ENCODE data around the gene FAAP20.

The FAAP20 gene

GRCh38 chr1:2202843-2203601 lies 8.4 kb upstream of the FAAP20 start:
- peaks cover 4% of the 10 kb centered on the region for H3K79me1 ChIP-seq (ENCODE audit: low read depth, low read length)
- peak overlapping the region; percentile 82 for H2BK15ac ChIP-seq (ENCODE audit: low read length)
- H3K27me3 ChIP-seq (ENCODE audit: control insufficient read depth in 3 of 3, insufficient read depth in 3 of 3, low read depth in 1 of 3, low read length in 3 of 3), result peaks cover 0 to 10% (median 0%) of the 10 kb centered on the region in 3 experiments
- no peak overlapping the region for H3K4ac ChIP-seq (ENCODE audit: low read length)
- H4K91ac ChIP-seq (ENCODE audit: low read depth, low read length, poor library complexity), result no peak overlapping the region
- DNase-seq (ENCODE audit: low spot score), result no peak
- H3K4me3 ChIP-seq (ENCODE audit: low read length in 2 of 2), result no peak overlapping the region
- H3K4me1 ChIP-seq (ENCODE audit: control insufficient read depth in 2 of 2, insufficient read depth in 1 of 2, low read depth in 1 of 2, low read length in 2 of 2), result peaks cover 29 to 34% of the 10 kb centered on the region in 2 donors
- H3K4me2 ChIP-seq (ENCODE audit: insufficient read depth, low read length, poor library complexity, severe bottlenecking), result no peak overlapping the region
- H3K27ac ChIP-seq (replicated peaks; ENCODE audit: low read length), result no peak overlapping the region
- H2BK12ac ChIP-seq (ENCODE audit: low read length), result peak overlapping the region; percentile 3
- peak overlapping the region; percentile 100 for H2AK5ac ChIP-seq (ENCODE audit: low read depth, low read length)
- WGBS, 2 donors (ENCODE audit: extremely low coverage in 2 of 2, insufficient read length in 2 of 2, insufficient replicate concordance in 1 of 2), result no CpG with 5 or more reads among the region's 15 CpGs
- H3K36me3 ChIP-seq (replicated peaks in 1 of 2; ENCODE audit: control insufficient read depth in 2 of 2, insufficient read depth in 2 of 2, low read length in 2 of 2), result no peaks in the 10 kb centered on the region
- H2BK5ac ChIP-seq (ENCODE audit: low read length), result no peak overlapping the region
- peak overlapping the region; percentile 31 for H3K14ac ChIP-seq (ENCODE audit: low read length)
- no peak overlapping the region for H2AFZ ChIP-seq (ENCODE audit: low read length)
- H3K23ac ChIP-seq (ENCODE audit: low read depth, low read length, poor library complexity), result no peak overlapping the region
- H4K8ac ChIP-seq (ENCODE audit: low read depth, low read length), result no peak overlapping the region
- H3K18ac ChIP-seq (ENCODE audit: low read length), result peak overlapping the region; percentile 7
- H3K9ac ChIP-seq (ENCODE audit: low read depth, low read length, poor library complexity), result peak overlapping the region; percentile 74
- H3K9me3 ChIP-seq (replicated peaks in 1 of 2; ENCODE audit: control insufficient read depth in 2 of 2, insufficient read depth in 1 of 2, low read depth in 1 of 2, low read length in 2 of 2), result no peaks in the 10 kb centered on the region
- no peak overlapping the region for H2BK120ac ChIP-seq (ENCODE audit: low read depth, low read length)

GRCh38 chr1:2202008-2202575 lies 7.5 kb upstream of the FAAP20 start:
- H3K23ac ChIP-seq (ENCODE audit: low read depth, low read length, poor library complexity), result no peak overlapping the region
- H3K4me2 ChIP-seq (ENCODE audit: insufficient read depth, low read length, poor library complexity, severe bottlenecking), result no peak overlapping the region
- no peak overlapping the region for H4K91ac ChIP-seq (ENCODE audit: low read depth, low read length, poor library complexity)
- no peak overlapping the region for H3K14ac ChIP-seq (ENCODE audit: low read length)
- no peak overlapping the region for H3K27ac ChIP-seq (replicated peaks; ENCODE audit: low read length)
- no peak overlapping the region for H2BK5ac ChIP-seq (ENCODE audit: low read length)
- H3K4me3 ChIP-seq (ENCODE audit: low read length in 2 of 2), result no peak overlapping the region
- H3K36me3 ChIP-seq (replicated peaks in 1 of 2; ENCODE audit: control insufficient read depth in 2 of 2, insufficient read depth in 2 of 2, low read length in 2 of 2), result no peaks in the 10 kb centered on the region
- no peak for DNase-seq (ENCODE audit: low spot score)
- no peak overlapping the region for H3K9ac ChIP-seq (ENCODE audit: low read depth, low read length, poor library complexity)
- peaks cover 25 to 35% of the 10 kb centered on the region in 2 donors for H3K4me1 ChIP-seq (ENCODE audit: control insufficient read depth in 2 of 2, insufficient read depth in 1 of 2, low read depth in 1 of 2, low read length in 2 of 2)
- WGBS, 2 donors (ENCODE audit: extremely low coverage in 2 of 2, insufficient read length in 2 of 2, insufficient replicate concordance in 1 of 2), result no CpG with 5 or more reads among the region's 9 CpGs
- H3K79me1 ChIP-seq (ENCODE audit: low read depth, low read length), result peaks cover 4% of the 10 kb centered on the region
- H2BK12ac ChIP-seq (ENCODE audit: low read length), result no peak overlapping the region
- no peak overlapping the region for H3K18ac ChIP-seq (ENCODE audit: low read length)
- no peak overlapping the region for H3K4ac ChIP-seq (ENCODE audit: low read length)
- no peaks in the 10 kb centered on the region for H3K9me3 ChIP-seq (replicated peaks in 1 of 2; ENCODE audit: control insufficient read depth in 2 of 2, insufficient read depth in 1 of 2, low read depth in 1 of 2, low read length in 2 of 2)
- H3K27me3 ChIP-seq (ENCODE audit: control insufficient read depth in 3 of 3, insufficient read depth in 3 of 3, low read depth in 1 of 3, low read length in 3 of 3), result peaks cover 0 to 10% (median 3%) of the 10 kb centered on the region in 3 experiments
- no peak overlapping the region for H4K8ac ChIP-seq (ENCODE audit: low read depth, low read length)
- H2BK120ac ChIP-seq (ENCODE audit: low read depth, low read length), result no peak overlapping the region
- H2BK15ac ChIP-seq (ENCODE audit: low read length), result peak overlapping the region; percentile 38
- no peak overlapping the region for H2AFZ ChIP-seq (ENCODE audit: low read length)
- H2AK5ac ChIP-seq (ENCODE audit: low read depth, low read length), result no peak overlapping the region

GRCh38 chr1:2201062-2201461 lies 6.5 kb upstream of the FAAP20 start:
- DNase-seq (ENCODE audit: low spot score), result no peak
- Histone ChIP-seq H3K14ac (ENCODE audit: low read length) (no peak overlapping the region), H2BK120ac (ENCODE audit: low read depth, low read length) (peak overlapping the region; percentile 67), H3K9ac (ENCODE audit: low read depth, low read length, poor library complexity) (no peak overlapping the region), H3K9me3 (replicated peaks in 1 of 2; ENCODE audit: control insufficient read depth in 2 of 2, insufficient read depth in 1 of 2, low read depth in 1 of 2, low read length in 2 of 2) (no peaks in the 10 kb centered on the region), H2BK5ac (ENCODE audit: low read length) (peak overlapping the region; percentile 22), H2BK15ac (ENCODE audit: low read length) (peak overlapping the region; percentile 38), H3K79me1 (ENCODE audit: low read depth, low read length) (peaks cover 4% of the 10 kb centered on the region), H4K8ac (ENCODE audit: low read depth, low read length) (no peak overlapping the region), H2AFZ (ENCODE audit: low read length) (no peak overlapping the region), H3K27ac (replicated peaks; ENCODE audit: low read length) (no peak overlapping the region), H3K4me2 (ENCODE audit: insufficient read depth, low read length, poor library complexity, severe bottlenecking) (no peak overlapping the region), H3K36me3 (replicated peaks in 1 of 2; ENCODE audit: control insufficient read depth in 2 of 2, insufficient read depth in 2 of 2, low read length in 2 of 2) (no peaks in the 10 kb centered on the region), H2AK5ac (ENCODE audit: low read depth, low read length) (peak overlapping the region; percentile 96), H3K18ac (ENCODE audit: low read length) (peak overlapping the region; percentile 35), H3K4me1 (ENCODE audit: control insufficient read depth in 2 of 2, insufficient read depth in 1 of 2, low read depth in 1 of 2, low read length in 2 of 2) (peaks cover 21 to 31% of the 10 kb centered on the region in 2 donors), H3K27me3 (ENCODE audit: control insufficient read depth in 3 of 3, insufficient read depth in 3 of 3, low read depth in 1 of 3, low read length in 3 of 3) (peaks cover 0 to 8% (median 3%) of the 10 kb centered on the region in 3 experiments), H3K4ac (ENCODE audit: low read length) (no peak overlapping the region), H4K91ac (ENCODE audit: low read depth, low read length, poor library complexity) (no peak overlapping the region), H3K23ac (ENCODE audit: low read depth, low read length, poor library complexity) (peak overlapping the region; percentile 85), H3K4me3 (ENCODE audit: low read length in 2 of 2) (no peak overlapping the region), H2BK12ac (ENCODE audit: low read length) (peak overlapping the region; percentile 63)
- no CpG with 5 or more reads among the region's 14 CpGs for WGBS, 2 donors (ENCODE audit: extremely low coverage in 2 of 2, insufficient read length in 2 of 2, insufficient replicate concordance in 1 of 2)

GRCh38 chr1:2200308-2200943 lies 5.9 kb upstream of the FAAP20 start:
- H3K18ac ChIP-seq (ENCODE audit: low read length), result peak overlapping the region; percentile 35
- H3K4me3 ChIP-seq (ENCODE audit: low read length in 2 of 2), result no peak overlapping the region
- no peak overlapping the region for H3K27ac ChIP-seq (replicated peaks; ENCODE audit: low read length)
- no peaks in the 10 kb centered on the region for H3K36me3 ChIP-seq (replicated peaks in 1 of 2; ENCODE audit: control insufficient read depth in 2 of 2, insufficient read depth in 2 of 2, low read length in 2 of 2)
- no CpG with 5 or more reads among the region's 21 CpGs for WGBS, 2 donors (ENCODE audit: extremely low coverage in 2 of 2, insufficient read length in 2 of 2, insufficient replicate concordance in 1 of 2)
- H2BK120ac ChIP-seq (ENCODE audit: low read depth, low read length), result no peak overlapping the region
- H2BK12ac ChIP-seq (ENCODE audit: low read length), result no peak overlapping the region
- H2BK15ac ChIP-seq (ENCODE audit: low read length), result peak overlapping the region; percentile 38
- H4K8ac ChIP-seq (ENCODE audit: low read depth, low read length), result no peak overlapping the region
- peaks cover 4% of the 10 kb centered on the region for H3K79me1 ChIP-seq (ENCODE audit: low read depth, low read length)
- no peak overlapping the region for H4K91ac ChIP-seq (ENCODE audit: low read depth, low read length, poor library complexity)
- peak overlapping the region; percentile 22 for H2BK5ac ChIP-seq (ENCODE audit: low read length)
- DNase-seq (ENCODE audit: low spot score), result no peak
- no peak overlapping the region for H3K14ac ChIP-seq (ENCODE audit: low read length)
- peaks cover 0 to 3% (median 2%) of the 10 kb centered on the region in 3 experiments for H3K27me3 ChIP-seq (ENCODE audit: control insufficient read depth in 3 of 3, insufficient read depth in 3 of 3, low read depth in 1 of 3, low read length in 3 of 3)
- no peaks in the 10 kb centered on the region for H3K9me3 ChIP-seq (replicated peaks in 1 of 2; ENCODE audit: control insufficient read depth in 2 of 2, insufficient read depth in 1 of 2, low read depth in 1 of 2, low read length in 2 of 2)
- H2AFZ ChIP-seq (ENCODE audit: low read length), result no peak overlapping the region
- H3K4me2 ChIP-seq (ENCODE audit: insufficient read depth, low read length, poor library complexity, severe bottlenecking), result peak overlapping the region; percentile 11
- peaks cover 15 to 34% of the 10 kb centered on the region in 2 donors for H3K4me1 ChIP-seq (ENCODE audit: control insufficient read depth in 2 of 2, insufficient read depth in 1 of 2, low read depth in 1 of 2, low read length in 2 of 2)
- peak overlapping the region; percentile 96 for H2AK5ac ChIP-seq (ENCODE audit: low read depth, low read length)
- H3K4ac ChIP-seq (ENCODE audit: low read length), result no peak overlapping the region
- no peak overlapping the region for H3K9ac ChIP-seq (ENCODE audit: low read depth, low read length, poor library complexity)
- peak overlapping the region; percentile 85 for H3K23ac ChIP-seq (ENCODE audit: low read depth, low read length, poor library complexity)
